ENCODE data around the gene KIFAP3.

DNA sequence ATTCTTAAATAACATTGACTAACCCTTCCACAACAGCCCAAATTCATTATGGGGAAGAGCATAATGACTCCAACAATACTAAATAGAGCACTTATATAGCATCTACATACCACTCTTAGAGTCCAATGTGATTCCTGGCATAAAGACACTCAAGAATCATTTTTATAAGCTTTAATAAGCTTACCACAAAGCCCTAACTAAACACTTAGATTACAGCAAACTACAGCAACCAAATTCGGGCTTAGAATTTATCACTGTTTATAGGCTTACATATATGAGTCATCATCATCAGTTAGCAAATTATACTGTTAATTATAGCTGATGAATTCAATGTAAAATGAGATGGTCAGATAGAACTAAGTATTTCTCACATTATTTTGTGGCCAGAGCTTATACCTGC, 188.1 kb downstream of the KIFAP3 start:
- TF ChIP-seq, protein P1, sequence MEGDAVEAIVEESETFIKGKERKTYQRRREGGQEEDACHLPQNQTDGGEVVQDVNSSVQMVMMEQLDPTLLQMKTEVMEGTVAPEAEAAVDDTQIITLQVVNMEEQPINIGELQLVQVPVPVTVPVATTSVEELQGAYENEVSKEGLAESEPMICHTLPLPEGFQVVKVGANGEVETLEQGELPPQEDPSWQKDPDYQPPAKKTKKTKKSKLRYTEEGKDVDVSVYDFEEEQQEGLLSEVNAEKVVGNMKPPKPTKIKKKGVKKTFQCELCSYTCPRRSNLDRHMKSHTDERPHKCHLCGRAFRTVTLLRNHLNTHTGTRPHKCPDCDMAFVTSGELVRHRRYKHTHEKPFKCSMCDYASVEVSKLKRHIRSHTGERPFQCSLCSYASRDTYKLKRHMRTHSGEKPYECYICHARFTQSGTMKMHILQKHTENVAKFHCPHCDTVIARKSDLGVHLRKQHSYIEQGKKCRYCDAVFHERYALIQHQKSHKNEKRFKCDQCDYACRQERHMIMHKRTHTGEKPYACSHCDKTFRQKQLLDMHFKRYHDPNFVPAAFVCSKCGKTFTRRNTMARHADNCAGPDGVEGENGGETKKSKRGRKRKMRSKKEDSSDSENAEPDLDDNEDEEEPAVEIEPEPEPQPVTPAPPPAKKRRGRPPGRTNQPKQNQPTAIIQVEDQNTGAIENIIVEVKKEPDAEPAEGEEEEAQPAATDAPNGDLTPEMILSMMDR (IDR thresholded peaks at IDR 0.05) = no peak
- TF ChIP-seq POLR2A (IDR thresholded peaks at IDR 0.05) = no peak

All from adrenal gland (tissue), 5 donors.